ENCODE measurements around the gene PCGF3.
A peak's percentile ranks its signal among the peaks of the same experiment; 100 is the strongest.
"Not testable (repeated sequence)": the region's sequence is repeated elsewhere in the genome, so short reads cannot be mapped to it uniquely, and the experiment has no call there.

PCGF3 gene

DNA sequence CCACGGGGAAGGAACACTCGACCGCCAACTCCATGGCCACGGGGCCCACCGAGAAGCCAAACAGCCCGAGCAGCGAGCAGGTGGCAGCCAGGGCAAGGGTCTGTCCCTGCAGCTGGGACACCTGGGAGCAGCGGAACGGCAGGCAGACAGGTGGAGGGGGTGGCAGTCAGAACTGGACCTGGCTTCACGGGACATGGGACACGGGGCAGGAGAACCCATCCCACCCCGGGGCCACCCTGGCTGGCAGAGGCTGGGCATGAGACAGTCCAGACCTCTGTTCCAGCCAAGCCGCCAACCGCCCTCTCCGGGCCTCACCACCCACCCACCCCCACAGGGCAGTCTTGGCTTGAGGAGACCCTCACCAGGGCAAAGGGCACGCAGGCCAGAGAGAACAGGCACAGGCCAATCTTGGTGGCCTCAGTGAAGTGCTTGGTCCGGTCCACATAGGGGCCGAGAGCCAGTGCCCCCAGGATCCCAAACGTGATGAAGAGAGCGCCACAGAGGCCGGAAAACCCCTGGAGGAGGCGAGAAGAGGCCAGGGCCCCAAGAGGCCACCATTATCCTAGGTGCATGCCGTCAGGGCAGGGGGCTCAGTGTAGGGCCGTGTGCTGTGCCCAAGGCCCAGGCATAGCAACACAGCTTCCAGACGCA lies 22.3 kb upstream of the PCGF3 start:
- no peak for DNase-seq (ENCODE audit: low spot score)

DNA sequence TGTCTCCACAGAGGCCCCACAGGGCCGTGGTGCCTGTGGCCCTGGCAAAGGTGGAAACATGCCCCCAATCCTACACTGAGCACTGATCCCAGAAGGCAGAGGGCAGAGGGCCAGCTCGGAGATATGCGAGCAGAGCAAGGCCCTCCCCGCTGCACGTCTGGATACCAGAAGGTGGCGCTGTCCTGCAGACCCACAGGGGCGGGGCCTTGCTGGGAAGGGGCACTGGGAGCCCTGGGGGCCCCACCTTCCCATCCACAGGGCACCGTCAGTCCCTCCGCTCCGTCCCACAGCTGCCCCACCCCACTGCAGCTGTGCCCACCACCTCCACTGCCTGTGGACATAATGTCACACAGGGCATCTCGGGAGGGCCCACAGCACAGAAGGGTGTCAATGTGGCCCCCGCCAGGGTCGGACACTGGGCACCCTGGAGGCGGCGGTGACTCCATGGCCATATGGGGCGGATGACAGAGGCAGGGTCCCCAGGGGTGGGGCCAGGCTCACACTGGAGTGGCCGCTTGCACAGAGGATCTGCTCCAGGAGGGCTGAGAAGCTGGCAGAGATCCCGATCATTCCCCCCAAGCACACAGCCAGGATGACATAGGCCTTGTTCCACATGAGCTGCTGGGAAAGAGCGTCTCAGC lies 21.5 kb upstream of the PCGF3 start:
- peak; percentile 36 for DNase-seq (ENCODE audit: low spot score)

DNA sequence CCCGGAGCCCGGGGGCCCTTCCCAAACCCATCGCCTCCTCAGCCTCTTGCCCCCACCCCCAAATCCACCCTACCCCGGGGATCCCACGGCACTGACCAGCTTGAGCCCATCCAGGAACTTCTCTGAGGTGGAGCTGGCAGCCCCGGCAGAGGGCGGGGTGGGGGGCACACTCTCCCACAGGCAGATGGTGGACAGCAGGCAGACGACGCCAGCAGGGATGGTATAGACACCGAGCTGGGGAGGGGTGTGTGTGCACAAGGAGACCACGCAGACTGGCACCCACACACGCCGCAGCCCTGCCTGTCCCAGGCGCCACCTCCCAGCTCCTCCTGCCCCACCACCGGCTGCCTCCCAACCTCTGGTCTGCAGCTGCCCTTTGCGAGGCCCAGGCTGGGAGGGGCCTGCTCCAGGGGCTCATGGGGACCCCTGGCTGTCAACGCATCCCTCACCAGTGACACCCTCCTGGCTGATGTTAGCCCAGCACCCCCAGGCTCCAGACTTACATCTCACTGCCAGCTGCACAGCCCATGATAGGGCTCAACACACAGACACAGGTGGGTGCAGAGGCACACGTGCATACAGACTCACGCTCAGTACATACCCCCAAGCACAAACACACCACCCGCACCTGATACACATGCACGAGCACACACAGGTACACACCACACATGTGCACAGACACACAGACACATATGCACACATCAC lies 20.9 kb upstream of the PCGF3 start:
- DNase-seq (ENCODE audit: low spot score) = no peak

DNA sequence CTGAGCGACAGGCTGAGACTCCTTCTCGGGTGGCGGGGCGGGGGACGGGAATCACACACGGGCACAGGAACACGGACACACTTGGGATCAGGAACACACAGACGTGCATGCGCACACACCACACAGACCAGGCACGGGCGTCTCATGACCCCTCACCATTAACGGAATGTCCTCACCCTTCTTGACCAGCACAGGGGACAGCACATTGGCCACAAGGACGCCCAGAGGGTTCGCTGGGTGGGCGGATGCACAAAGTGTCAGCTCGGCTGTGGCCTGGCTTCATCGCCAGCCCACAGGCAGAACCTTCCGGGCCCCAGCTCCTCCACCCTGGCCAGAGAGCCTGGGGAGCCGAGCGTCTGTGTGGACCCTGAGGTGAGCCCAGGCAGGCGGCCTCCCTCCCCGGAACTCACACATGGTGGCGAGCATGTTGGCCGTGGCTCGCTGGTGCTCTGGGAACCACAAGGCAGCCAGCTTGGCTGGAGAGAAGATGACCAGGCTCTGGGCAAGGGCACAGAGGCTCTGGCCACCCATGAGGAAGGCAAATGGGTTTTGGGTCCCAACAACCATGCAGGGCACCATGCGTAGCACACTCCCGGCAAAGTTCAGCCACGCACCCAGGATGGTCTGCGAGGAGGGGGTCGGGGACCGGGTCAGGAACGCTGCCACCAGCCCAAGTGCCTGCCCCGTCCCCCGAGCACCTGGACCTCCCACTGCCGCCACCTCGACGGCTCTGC lies 19.8 kb upstream of the PCGF3 start:
- DNase-seq (ENCODE audit: low spot score) = no peak

DNA sequence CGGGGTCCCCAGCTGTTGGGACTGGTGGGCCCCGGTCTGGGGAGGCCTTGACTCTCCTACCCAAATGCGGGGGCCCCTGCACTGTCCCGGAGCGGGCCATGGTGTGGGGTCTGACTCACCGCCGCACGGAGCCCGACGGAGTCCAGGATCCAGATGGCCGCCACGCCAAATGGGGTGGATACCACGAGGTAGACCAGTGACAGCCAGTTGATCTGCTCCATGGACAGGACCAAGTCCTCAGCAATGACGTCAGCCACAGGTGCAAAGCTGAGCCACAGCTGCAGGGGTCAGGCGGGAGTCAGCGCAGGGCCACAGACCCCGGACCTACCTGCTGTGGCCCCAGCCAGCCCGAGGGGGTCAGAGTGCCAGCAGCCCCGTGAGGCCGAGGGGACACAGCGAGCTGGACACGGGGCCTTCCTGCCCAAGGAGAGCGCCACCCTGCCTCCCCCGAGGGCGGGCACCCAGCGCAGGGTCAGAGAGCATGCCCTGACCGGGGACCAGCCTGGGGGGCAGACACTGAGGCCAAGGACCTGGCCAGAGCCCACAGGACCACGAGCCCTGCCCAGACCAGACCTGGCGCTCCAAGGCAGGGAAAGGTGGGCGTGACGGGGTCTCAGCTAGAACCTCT lies 19.1 kb upstream of the PCGF3 start:
- no peak for DNase-seq (ENCODE audit: low spot score)

DNA sequence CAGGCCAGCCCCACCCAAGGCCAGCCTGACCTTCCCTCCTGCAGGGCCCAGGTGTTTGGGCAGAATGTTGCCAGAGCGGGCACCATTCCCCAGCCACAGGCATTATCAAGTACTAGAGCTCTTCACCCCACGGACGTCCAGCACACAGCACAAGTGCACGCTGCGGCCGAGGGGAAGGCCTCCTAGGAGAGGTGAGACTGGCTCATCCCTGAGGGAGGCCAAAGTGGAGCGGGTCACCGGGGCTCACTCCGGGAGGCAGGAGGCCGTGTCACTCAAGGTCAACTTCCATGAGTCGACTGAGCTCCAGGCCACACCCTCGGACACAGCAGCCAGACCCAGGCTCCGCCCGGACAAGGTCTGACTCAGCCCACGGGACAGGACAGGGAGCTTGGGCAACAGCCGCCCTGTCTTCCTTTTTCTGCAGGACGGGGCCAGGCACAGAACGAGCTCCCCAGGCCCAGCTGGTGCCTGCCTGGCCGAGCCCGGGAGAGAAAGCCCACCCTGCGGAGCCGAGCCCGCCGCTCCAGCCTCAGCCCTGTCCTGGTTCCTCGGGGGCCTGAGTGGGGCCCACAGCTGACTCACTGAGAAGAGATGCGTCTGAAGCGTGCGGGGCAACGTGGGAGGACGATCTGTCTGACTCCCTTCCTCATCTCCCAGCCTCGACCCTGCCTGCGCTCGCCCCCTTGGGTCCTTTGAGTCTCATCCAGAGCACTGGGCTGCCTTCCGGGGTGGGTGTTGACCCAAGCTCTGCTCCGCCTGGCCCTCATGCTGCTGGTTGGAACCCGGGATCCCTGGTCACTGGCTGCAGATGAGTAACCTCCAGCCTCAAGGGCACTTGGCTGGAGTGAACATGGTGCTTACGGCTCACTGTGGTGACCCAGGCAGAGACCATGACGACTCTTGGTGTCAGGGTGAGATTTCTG lies 18.3 kb upstream of the PCGF3 start:
- no peak for DNase-seq (ENCODE audit: low spot score)

DNA sequence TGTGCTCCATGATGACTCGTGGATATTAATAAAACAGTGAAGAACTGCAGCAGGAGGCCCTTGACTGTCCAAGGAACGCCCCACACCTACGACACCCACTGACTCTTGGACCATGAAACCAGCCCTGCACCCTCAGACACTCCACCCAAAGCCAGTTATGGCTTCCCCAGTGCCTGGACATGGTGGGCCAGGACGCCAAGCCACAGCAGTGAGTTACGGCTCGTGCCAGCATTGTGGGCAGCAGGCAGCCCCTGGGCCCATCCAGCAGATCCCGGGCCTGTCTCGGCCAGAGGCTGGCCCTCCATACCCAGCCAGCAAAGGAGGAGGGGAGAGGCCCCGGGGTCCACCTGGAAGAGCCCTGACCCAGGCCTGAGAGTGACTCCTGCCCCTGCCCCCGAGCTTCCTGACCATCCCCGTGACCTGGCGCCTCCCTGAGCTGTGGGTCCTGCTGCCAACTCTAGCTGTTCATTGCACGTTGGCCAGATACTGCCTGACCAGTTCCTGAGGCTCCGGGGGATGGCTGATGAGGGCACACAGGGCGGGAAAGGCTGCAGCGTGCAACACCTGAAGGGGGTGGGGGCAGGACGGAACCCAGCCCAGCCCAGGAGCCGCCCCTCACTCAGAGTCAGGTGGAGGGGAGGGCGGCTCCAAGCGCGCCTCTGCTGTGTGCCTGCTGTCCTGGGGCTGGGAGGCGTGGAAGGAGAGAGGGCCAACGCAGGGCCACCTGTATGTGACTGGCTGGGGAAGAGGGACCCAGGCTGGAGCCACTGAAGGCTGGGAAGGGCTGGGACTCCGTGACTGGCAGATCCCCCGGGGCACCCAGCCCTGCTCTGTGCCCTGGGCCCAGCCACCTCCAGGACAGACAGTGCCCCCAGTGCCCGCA lies 17.4 kb upstream of the PCGF3 start:
- no peak for DNase-seq (ENCODE audit: low spot score)

DNA sequence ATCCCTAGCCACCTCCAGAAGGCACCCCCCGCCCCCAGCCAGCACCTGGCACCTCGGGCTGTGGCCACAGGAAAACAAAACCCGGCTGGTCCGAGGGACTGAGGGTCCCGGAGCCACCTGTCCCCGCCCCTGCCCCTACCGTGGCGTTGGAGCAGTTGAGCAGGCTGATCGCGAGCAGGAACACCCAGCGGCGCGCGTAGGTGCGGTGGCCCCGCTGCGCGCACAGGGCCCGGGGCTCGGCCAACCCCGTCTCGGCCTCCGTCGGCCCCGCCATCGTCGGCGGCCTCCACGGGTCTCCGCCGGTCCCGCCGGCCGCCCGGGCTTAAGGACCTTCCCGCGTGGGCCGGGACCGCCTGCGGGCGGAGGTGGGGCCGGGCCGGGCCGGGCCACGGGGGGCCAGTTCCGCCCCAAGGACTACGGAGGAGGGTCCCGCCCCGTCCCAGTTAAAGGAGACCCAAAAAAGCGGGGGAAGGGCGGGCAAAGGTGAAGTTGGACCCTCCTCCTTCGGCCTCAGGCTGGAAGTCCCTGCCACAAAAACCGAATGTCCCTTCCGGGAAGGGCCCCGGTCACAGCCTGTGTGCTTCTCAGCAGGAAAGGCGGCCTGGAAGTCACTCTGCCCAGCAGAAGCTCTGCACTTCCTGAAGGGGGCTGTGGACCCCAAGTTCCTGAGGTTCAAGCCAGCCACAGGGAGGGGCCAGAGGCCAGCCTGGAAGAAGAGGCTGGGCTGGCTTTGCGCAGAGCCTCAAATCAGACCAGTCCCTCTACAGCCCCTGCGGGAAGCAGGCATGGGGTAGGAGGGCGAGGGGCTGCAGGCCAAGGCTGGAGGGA lies 16.6 kb upstream of the PCGF3 start, which contains the start of gene SLC49A3:
Gene SLC49A3, minus strand, starts transcription at position 298 of the 828 bp plus-strand sequence. Its CDS starts 24 bp downstream, at position 274.
- DNase-seq (ENCODE audit: low spot score) = no peak

DNA sequence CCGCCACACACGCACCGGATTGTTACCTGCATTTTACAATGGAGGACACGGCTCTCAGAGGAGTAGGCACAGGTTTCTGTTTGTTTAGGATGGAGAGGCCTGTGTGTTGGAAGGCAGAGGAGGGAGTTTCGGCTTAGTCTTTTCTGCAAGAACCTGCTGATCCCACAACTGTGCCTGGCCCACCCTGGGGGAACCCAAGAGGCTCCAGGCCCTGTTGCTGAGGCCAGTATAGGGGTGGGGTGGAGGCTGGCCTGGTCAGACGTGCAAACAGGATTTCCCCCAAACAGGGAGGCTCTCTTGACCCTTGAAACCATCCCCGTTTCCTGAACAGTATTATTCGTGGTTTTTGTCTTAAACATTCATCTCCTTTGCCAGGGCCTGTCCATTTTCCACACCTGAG lies 15.9 kb upstream of the PCGF3 start:
- no peak for DNase-seq (ENCODE audit: low spot score)

DNA sequence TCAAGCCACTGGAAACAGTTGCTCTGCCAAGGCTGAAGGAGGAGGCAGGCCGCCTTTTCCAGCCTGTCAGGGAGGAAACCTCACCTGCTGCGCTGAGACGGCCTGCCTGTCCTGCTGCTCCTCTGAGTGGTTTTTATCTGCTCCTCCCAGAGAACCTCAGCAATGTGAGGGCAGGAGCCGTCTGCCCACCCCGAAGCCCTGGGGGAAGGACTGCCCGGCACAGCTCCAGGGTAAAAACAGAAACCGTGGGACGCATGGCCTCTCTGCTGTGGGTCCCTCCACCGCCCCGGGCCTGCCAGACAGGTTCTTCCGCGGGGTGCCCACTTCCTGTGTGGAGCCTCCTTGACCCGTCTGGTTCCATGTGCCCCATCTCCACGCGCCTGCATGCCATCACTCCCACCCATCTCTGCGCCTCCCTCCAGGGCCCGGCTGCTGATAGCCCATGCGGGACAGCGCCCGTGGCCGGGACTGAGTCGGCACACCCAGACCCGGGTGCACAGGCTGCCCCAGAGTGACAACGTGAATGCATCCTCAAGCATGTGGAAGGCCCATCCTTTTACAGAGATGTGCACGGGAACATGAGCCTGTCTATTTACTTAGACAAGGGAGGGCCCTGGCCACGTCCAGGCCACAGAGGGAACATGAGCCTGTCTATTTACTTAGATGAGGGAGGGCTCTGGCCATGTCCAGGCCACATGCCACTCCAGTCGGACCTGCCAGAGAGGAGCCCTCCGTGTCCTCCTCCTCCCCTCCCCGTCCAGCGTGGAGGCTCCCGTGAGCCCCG lies 12.7 kb upstream of the PCGF3 start:
- no peak for DNase-seq (ENCODE audit: low spot score)

DNA sequence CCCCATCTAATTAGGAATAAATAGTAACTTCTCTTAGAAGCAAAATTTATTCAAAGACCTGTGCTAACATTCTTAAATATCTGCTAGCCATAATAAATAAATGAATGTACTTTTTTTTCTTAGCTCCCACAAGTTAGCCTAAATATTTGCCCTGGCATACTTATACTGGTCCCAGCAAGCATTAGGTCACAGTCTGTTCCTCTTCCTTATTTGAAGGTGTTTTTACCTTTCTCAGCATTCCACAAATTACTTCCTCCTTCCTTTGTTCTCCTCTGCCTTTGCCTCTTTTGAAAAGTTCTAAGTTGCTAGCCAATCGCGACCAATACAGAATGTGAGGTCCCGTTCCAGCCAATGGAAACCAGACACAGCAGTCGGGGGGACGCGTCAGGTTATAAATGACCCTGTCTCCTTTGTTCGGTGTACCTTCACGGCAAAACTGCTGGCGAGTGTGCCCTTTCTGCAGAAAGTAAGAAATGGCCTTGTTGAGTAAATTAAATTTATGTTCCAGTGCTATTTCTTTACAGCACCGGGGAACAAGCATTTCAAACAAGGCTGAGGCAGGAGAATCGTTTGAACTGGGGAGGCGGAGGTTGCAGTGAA lies 11.2 kb upstream of the PCGF3 start:
- not testable (repeated sequence) for DNase-seq (ENCODE audit: low spot score)

DNA sequence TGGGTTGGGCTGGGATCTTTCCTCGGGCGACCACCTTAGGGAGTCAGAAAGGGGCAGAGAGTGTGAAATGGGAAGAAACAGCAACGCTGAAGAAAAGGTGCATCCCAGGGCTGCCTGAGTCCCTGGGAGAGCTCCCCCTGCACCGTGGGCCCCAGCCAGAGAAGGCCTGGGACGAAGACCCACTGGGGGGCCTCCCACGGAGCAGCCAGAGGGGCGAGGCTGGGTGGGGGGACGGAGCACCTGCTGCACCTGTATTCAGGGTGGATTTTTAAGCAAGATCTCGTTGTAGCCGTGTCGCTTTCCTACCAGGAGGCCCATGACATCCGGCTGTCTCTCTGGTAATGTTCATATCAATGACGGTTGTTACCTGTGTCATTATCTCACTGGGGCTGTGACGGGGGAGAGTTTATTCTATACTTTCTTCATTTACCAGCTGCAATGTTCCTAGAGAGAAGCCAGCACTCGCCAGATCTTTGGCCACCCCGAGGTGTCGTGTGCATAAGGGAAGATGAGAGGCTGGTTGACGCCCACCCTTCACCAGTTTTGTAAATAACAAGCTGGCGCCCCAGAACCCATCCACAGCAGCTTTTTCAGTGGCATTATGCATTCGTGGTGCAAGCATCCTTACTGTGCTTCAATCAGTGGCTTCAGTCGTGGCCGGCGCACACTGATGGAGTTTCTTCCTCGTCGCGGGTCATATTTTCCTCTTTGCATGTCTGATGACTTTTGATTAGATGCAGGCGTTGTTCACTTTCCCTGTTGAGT lies 5.6 kb upstream of the PCGF3 start:
- DNase-seq (ENCODE audit: low spot score) = no peak

DNA sequence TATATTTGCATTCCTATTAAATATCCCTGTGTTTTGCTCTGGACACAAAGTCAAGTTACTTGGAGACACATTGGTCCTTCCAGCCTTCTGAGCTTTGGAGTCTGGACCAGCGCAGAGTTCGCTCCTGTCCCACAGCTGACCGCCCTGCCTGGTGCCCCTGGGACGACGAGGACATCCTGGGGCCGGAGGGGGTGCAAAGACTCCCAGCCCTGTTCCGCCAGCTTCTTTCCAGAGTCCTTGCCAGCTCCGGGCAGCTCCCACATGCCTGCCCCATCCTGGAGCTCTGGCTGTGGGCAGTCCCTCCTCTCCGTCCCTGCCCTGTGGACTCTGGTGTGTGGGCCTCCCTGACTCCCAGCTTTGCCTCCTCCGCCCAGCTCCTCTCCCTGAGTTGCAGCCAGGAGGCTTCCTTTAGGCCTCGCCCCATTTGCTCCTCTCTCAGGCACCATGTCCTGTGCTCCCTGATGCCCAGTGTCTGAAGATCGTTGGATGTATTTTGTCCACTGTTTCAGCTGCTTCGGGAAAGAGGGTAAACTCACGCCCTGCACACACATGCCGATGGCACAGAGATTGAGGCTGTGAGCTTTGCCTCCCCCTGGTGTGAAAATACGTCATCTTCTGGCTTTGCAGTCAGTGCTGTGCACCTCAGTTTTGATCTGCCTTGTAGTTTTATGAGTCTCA lies 4.9 kb upstream of the PCGF3 start:
- DNase-seq (ENCODE audit: low spot score) = no peak

DNA sequence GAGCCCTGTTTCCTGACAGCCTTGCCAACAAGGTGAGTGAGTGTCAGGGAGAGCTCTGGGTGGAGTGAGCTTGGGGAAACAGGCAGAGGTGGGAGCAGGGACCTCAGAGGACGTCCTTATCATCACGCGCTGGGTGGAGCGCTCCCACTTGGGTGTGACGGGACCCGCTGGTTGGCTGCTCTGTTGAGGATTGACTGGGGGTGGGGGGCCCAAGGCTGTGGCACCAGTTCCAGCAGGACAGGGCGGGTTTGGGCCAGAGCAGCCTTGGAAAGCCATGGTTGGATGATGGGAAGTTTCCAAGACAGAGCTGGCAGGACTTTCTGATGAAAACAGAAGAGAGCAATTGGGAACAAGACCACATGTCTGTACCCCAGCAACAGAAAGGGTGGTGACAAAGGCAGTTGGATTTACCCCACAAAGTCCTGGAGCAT lies 3.0 kb upstream of the PCGF3 start:
- peak; percentile 17 for DNase-seq (ENCODE audit: low spot score)

DNA sequence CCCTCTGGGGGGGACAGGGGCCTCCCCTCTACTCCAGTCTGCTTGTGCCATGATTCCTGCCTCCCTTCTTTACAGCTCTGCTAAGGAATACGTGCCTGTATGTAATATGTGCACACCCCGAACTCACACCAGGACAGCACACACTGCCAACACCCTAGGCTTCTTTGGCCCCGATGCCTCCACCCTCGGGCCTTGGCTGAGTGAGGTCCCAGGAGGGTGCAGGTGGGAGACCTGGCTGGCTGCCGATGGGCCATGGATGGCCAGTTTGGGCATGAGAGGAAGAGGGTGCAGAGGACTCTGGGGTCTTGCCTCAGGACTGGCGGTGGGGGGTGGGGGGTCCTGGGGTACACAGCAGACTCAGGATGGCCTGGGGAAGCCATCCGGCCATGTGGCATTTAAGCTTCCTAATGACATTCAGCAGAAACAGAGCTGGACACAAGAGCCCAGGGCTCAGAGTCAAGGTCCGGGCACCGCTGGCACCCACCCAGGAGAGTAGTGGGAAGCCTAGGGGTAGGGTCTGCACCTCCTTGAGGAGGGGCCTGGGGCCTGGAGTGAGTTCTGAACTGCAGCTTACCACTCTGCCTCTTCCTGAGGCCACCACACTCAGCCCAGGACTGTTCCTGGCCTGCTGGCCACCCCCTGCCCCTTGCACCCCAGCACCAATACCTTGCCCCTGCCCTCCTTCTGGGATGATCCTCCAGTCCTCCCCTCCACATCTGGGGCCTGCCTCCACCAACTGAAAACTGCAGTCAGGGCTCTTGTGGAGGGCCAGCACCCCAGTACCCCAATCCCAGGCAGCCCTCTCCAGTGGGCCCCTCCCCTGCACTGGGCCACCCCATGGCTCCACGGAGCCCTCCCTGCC lies 2.1 kb upstream of the PCGF3 start:
- no peak for DNase-seq (ENCODE audit: low spot score)

All from hematopoietic multipotent progenitor cell treated with erythropoietin and hydrocortisone succinate and interleukin-3 and kit ligand, for 15 days (in vitro differentiated cells).